Activated CD8-positive, alpha-beta memory T cell treated with anti-CD3 and anti-CD28 coated beads for 36 hours (primary cell): Measurements from ENCODE around the gene DOK1. TPM values are rescaled to one million over a fixed set of nuclear protein-coding genes. Genes with fewer than 3 reads are reported as not detected.

Experiments used
- total RNA-seq, 2 experiments: library from RNA; stranded (reverse); gene quantifications; one replicate each; pipeline ENCODE4 v1.2.3, GENCODE V29; 2021

DOK1 gene
- total RNA-seq, 2 experiments from 2014 or later: 22.5 to 22.7 TPM

Other genes with a start within 250 kb of the DOK1 start
- gene SLC4A5, start 211.3 kb upstream of the DOK1 start, total RNA-seq: 1 to 10 TPM; 1.2 to 1.6 TPM
- 100 to 1,000 TPM in 1 of 2 experiments, 10 to 100 TPM in 1; 92.9 to 102 TPM for gene DCTN1, start 174.4 kb upstream of the DOK1 start, total RNA-seq
- 1 to 10 TPM; 3.1 to 3.8 TPM for gene C2orf81, start 133.1 kb upstream of the DOK1 start, total RNA-seq
- gene WDR54, start 133.0 kb upstream of the DOK1 start, total RNA-seq: 100 to 1,000 TPM; 101 to 102 TPM
- gene RTKN, start 112.8 kb upstream of the DOK1 start, total RNA-seq: 1 to 10 TPM; 1.2 to 1.6 TPM
- gene INO80B, start 99.6 kb upstream of the DOK1 start, total RNA-seq: 10 to 100 TPM; 40.4 to 41.1 TPM
- gene WBP1, start 96.3 kb upstream of the DOK1 start, total RNA-seq: 10 to 100 TPM; 24.9 to 28.7 TPM
- 10 to 100 TPM; 82.6 to 83.9 TPM for gene MOGS, start 89.3 kb upstream of the DOK1 start, total RNA-seq
- 100 to 1,000 TPM; 116 to 120 TPM for gene MRPL53, start 82.0 kb upstream of the DOK1 start, total RNA-seq
- 10 to 100 TPM; 18.9 to 20.2 TPM for gene CCDC142, start 71.7 kb upstream of the DOK1 start, total RNA-seq
- gene TTC31, start 71.6 kb upstream of the DOK1 start, total RNA-seq: 10 to 100 TPM; 22.9 to 23.5 TPM
- under 1 TPM; 0.36 to 0.51 TPM for gene LBX2, start 55.1 kb upstream of the DOK1 start, total RNA-seq
- 10 to 100 TPM; 23.8 to 26.1 TPM for gene PCGF1, start 47.0 kb upstream of the DOK1 start, total RNA-seq
- under 1 TPM; 0.25 TPM for gene TLX2, start 40.3 kb upstream of the DOK1 start, total RNA-seq
- gene DQX1, start 28.5 kb upstream of the DOK1 start, total RNA-seq: under 1 TPM; 0.75 to 0.91 TPM
- 100 to 1,000 TPM; 200 to 208 TPM for gene AUP1, start 25.0 kb upstream of the DOK1 start, total RNA-seq
- 10 to 100 TPM; 77.0 to 79.0 TPM for gene HTRA2, start 24.8 kb upstream of the DOK1 start, total RNA-seq
- 1 to 10 TPM; 1.4 to 1.6 TPM for gene LOXL3, start 778 bp upstream of the DOK1 start, total RNA-seq
- gene M1AP, start 93.6 kb downstream of the DOK1 start, total RNA-seq: not detected
- 1 to 10 TPM; 5.2 to 5.9 TPM for gene SEMA4F, start 99.5 kb downstream of the DOK1 start, total RNA-seq